IPS DF 19.7 (cell line): Measurements from ENCODE around the gene WIPI1.

ENCODE experiments used
- DNase-seq: peaks from one replicate; pipeline ENCODE4 v3.0.0-alpha.2; 2013; ENCODE audit warnings: low read depth, low spot score

Gene WIPI1

GRCh38 chr17:68439656-68440290 lies 17.5 kb downstream of the WIPI1 start:
- DNase-seq: no peak

DNA sequence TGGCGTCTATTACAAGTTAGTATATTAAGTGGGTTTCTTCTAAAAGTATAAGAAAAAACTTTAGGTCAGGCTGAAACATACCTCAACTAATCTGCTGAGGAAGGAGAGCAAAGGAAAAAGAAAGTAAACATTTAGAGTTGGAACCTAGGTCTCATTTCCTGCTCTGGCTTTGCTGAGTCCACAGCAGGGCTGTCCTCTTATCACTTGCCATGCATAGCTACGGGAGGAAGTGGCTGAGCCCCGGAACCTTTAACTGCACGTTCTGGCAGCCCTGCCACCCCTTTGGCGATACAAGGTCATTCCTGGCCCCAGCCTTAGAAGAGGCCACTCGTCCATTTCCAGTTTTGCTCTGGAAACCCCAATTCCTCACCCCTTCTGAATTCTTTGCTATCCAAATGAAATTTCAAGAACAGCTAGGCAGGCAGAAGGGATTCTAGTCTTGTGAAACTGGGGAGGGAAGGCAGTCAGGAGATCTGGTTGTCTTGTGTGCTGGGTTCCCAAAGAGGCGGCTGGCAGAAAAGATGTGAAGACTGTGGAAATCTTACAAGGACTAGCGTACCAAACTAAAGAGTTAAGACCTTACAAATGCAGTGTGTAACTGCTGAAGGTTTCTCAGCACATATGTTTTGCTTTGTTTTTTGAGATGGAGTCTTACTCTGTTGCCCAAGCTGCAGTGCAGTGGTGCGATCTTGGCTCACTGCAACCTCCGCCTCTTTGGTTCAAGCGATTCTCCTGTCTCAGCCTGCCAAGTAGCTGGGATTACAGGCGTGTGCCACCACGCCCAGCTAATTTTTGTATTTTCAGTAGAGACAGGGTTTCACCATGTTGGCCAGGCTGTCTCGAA lies 19.1 kb downstream of the WIPI1 start:
- no peak for DNase-seq

GRCh38 chr17:68435876-68436842 lies 21.1 kb downstream of the WIPI1 start:
- peak; percentile 40 for DNase-seq

- DNase-seq: no peak
Observed at GRCh38 chr17:68435361-68435760, 21.9 kb downstream of the WIPI1 start.

GRCh38 chr17:68433911-68434508 lies 23.3 kb downstream of the WIPI1 start:
- no peak for DNase-seq

DNA sequence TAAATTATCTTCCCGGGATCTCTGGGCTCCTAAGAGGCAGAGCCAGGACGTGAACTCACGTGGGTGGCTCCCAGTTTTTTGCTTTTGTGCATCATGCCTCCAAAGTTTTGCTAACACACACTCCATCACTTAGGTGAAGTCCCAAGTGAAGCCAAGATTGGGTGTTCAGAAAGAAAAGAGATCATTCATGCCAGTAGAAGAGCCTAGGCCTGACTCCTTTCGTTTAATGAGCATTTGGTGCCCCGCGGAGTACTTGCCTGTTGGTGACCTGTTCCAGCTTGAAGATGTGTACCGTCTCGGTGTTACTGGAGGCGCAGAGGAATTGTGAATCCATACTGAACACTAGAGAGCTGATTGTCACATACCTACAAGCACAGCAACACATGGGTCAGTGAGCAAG lies 24.1 kb downstream of the WIPI1 start:
- DNase-seq: no peak

- DNase-seq: no peak
Observed at GRCh38 chr17:68432086-68432864, 25.0 kb downstream of the WIPI1 start.

DNA sequence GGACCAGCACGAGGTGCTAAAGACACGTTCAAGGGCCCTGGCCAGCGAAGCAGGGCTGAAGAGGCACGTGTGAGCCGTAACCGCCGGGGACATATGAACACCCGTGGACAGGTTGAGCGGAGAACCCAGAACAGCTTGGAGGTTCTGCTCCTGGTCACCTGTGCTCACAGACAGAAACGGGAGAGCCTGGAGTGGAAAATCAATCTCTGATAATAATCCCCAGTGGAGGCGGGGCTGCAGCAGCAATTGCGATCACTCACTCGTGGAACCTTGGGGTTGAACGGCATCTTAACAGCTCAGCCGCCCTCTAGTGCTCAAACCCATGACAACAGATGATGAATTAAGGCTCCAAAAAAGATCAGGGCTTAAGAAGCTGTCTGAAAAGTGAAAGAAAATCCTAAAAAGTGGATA lies 25.6 kb downstream of the WIPI1 start:
- no peak for DNase-seq

- no peak for DNase-seq
Observed at GRCh38 chr17:68431045-68431608, 26.2 kb downstream of the WIPI1 start.

GRCh38 chr17:68429881-68430280 lies 27.4 kb downstream of the WIPI1 start:
- no peak for DNase-seq

- no peak for DNase-seq
Observed at GRCh38 chr17:68428498-68429172, 28.7 kb downstream of the WIPI1 start.

- DNase-seq: no peak
Observed at GRCh38 chr17:68427575-68427974, 29.7 kb downstream of the WIPI1 start.

- no peak for DNase-seq
Observed at GRCh38 chr17:68425979-68426378, 31.3 kb downstream of the WIPI1 start.

GRCh38 chr17:68424861-68425260 lies 32.4 kb downstream of the WIPI1 start:
- DNase-seq: no peak

DNA sequence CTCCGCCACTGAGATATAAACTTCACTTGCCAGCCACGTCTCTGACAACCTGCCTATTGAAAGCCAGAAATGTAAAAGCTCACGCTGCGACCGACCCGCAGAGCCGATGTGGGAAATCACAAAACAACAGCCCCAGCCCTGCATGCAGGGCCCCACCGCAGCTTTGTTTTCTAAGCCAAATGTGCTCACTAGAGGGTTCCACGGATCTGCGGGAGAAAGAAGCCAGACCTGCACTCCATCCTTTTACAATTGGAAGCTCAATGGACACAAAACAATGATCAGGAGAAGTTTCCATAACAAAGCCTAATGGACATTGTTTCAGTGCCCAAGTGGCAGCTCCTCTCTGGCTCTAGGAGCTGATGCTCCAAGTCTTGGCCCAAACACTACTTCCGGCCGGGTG lies 33.1 kb downstream of the WIPI1 start:
- DNase-seq: no peak

DNA sequence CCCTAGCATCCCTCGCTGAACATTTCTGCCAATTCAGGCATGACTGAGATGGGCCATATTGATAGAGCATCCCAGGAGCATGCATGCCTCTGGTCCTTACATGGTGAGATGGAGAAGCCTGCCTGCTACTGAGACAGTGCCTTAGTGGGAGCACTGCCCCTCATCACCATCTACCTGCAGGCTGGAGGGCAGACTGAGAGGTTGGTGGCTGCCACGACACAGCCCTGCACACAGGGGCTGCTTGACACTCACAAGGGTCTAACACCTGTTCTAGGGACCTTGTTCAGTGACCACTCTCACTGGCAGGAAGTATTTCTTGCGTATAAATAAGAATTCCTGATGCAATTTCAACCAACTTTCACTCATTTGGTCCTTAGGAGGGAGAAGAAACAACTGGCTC lies 34.0 kb downstream of the WIPI1 start:
- DNase-seq: no peak

GRCh38 chr17:68422821-68423220 lies 34.5 kb downstream of the WIPI1 start:
- DNase-seq: no peak

DNA sequence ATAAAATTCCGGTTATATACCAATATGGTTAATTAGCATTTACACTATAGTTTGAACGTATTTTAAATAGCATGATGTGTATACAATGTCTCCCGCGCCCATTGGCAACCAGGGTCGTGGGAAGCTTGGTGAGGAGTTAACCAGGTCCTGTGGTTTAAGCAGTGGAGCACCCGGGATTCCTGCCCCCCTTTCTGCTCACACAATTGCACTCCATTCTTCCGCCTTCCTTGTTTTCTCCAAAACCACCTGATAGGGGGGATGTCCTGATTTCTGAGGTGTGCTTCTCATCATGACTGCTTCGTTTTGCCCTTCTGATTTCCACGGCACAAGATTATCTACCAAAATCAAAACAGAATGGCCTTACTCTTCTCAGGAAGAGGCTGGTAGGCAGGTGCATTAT lies 35.8 kb downstream of the WIPI1 start:
- no peak for DNase-seq

GRCh38 chr17:68420065-68420464 lies 37.2 kb downstream of the WIPI1 start:
- DNase-seq: no peak

- DNase-seq: no peak
Observed at GRCh38 chr17:68418876-68419275, 38.4 kb downstream of the WIPI1 start.
